ENCODE data around the gene LRTM2.
"Not testable (repeated sequence)": the region's sequence is repeated elsewhere in the genome, so short reads cannot be mapped to it uniquely, and the experiment has no call there.

LRTM2 gene

GRCh38 chr12:1812650-1813302, 7.6 kb upstream of the LRTM2 start:
- DNase-seq: no peak

DNA sequence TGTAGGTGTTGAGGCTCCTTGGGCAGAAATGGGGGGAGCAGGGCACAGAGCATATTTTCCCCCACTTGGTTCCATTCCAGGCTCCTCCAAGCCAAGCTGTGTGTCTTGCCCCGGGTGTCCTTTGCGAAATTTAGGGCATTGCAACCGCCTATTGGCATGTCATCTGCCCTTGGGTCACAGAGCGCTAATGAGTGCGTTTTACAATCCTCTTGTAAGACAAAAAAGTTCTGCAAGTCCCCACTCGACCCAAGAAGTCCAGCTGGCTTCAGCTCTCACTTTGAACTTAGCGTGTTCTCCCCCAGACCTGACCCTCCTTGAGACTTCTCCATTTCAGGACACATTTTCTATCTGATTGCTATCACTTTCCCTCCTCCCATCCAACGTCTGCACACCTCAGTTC, 6.1 kb upstream of the LRTM2 start:
- DNase-seq: no peak

- DNase-seq: no peak
Observed at GRCh38 chr12:1815108-1815507, 5.3 kb upstream of the LRTM2 start.

DNA sequence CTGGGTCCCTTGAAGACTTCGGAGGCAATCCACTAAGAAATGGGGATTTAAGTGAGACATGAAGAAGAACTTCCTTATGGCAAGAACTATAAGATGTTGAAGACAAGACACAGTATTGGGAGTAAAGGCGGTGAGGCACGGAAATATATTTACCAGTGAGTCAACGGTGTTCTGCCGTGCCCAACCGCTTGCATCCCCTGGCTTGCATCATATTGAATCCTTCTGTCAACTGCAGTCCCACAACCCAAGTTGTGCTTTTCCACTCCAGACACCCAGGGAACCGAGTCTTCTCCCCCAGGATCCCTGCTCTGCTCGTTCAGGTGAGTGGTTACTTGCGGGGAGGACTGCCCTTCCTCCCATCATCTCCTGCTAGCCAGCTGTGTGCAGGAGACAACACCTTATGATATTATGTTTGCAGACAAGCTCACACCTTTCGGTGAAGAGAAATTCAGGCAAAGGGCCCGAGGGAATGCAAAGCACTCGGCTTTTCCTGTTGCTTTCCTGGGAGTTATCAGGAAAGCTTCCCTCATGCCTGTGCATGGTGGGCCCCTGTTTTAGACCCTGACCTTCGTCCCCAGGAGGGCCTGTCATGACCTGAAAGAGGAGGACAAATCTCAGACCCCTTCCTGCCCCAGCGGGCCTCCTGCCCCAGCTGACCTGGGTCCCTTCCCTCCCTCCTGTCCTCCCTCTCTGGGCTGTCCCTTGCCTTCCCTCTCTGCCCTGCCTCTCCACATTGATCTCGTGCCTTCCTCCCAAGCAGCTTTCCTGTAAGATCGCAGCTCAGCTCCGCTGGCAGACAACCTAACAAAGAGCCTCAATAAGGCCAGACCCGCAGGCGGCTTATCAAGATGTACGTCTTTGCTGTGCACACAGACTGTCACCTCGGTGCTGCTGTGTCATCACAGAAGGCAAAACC, 4.3 kb upstream of the LRTM2 start:
- DNase-seq: no peak

- no peak for DNase-seq
Observed at GRCh38 chr12:1816730-1817348, 3.5 kb upstream of the LRTM2 start.

DNA sequence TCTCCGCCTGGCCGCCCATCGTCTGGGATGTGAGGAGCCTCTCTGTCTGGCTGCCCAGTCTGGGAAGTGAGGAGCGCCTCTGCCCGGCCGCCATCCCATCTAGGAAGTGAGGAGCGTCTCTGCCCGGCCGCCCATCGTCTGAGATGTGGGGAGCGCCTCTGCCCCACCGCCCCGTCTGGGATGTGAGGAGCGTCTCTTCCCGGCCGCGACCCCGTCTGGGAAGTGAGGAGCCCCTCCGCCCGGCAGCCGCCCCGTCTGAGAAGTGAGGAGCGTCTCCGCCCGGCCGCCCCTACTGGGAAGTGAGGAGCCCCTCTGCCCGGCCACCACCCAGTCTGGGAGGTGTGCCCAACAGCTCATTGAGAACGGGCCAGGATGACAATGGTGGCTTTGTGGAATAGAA, 2.4 kb upstream of the LRTM2 start:
- DNase-seq: not testable (repeated sequence)

GRCh38 chr12:1819050-1819449, 1.3 kb upstream of the LRTM2 start:
- no peak for DNase-seq

- no peak for DNase-seq
Observed at GRCh38 chr12:1819571-1819970, 794 bp upstream of the LRTM2 start.

- DNase-seq: no peak
Observed at GRCh38 chr12:1820896-1821291, 529 bp downstream of the LRTM2 start.

DNA sequence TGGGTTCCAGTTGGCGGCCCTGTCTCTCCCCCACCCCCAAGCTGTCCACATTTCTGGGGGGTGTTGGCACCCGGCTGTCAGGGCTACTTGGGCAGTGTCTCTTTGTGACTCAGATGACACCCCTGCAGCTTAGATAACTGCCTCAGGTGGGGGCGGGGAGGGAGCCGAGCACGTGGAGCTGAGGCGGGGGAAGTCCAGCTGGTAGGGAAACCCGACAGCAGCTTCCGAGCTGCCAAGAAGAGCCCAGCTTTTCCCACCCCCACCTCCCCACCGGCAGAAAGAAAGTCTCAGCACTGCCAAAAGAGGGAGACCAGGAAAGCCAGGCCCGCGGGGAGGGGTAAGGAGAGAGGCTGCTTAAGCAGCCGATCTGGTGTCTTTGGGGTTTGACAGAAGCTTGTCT, 1.4 kb downstream of the LRTM2 start:
- DNase-seq: no peak

GRCh38 chr12:1822699-1823098, 2.3 kb downstream of the LRTM2 start:
- DNase-seq: no peak

GRCh38 chr12:1823237-1823636, 2.9 kb downstream of the LRTM2 start:
- no peak for DNase-seq

DNA sequence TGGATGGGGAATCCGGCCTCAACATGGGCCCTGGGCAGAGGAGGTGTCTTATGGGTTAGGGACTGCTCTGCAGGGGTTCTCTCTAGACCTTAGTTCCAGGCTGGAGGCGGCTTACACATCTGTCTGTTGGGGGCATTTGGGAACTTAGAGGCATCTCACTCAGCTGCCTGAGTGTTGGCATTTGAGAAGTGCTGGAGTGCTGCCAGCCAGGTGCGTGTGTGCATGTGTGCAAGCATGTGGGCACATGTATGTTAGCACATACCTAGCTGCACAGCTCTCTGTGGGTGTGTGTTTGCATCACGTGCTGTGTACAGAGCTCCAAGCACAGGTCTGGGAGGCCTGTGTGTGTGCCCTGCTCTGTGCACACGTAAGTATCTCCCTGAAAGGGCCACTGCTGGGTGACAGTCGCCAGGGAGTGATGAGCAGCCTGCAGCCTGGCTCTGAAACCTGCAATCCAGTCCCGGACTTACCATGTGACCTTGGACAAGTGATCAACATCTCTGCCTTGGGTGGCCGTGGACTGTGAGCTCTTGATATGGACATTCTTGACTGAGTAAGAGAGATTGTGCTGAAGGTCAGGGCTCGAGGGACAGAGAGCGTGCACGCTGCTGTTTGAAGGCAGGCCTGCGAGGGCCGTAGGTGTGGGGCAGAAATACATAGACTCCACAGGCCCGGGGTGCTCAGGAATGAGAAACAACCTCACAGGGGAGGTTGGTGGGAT, 5.2 kb downstream of the LRTM2 start:
- no peak for DNase-seq

DNA sequence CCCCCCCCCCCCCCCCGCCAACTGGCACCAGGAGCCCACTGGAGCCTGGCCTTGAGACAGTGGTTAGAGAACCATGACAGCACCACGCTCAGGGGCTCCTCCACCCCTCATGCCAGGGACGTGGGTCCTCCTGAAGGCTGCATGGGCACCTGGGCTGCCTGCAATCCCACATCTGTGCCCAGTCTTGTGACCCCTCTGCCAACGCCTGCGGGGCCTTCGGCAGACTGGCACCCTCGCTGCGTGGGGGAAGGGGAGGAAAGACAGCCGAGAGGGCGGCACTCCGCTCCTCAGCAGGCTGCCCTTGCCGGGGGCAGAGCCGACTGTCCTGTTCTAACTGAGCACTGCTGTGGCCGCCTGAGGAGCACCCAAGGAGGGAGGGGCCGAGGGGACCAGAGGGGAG, 6.0 kb downstream of the LRTM2 start:
- DNase-seq: no peak

DNA sequence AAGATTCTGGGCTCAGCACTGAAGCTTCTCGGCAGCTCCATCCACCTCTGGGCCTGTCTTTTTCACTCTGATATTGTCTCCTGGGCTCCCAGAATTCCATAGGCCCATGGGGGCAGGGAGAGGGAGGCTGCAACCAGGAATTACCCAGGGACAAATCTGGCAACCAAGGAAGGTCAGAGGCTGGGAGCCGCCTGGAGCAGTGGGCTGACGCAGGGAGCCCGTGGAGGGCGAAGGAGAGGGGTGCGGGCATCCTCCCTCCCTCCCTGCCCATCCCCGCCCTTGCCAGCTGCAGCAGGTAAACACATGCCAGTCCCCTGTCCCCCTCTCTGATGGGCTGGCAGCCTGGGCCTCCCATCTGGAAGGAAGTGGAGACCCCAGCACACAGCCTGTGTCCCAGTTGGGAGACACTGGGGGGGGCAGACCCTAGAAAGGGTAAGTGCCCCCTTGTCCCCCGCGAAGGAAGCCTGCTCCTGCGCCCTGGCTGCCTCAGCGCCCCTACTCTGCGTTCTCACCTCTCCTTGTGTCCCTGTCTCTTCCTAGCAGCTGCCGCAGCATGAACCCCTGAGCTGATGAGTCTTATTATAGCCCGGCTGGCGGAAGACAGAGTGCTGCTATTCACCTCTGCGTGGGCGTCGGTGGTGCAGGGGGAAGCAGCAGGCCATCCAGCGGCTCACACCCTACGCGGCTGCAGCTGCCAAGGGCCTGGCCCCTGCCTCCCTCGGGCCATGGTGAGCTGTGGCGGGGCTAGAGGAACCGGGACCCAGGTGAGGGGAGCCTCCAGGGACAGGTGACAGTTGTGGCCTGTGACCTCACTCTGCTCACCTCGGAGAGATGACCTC, 6.7 kb downstream of the LRTM2 start:
- no peak for DNase-seq

DNA sequence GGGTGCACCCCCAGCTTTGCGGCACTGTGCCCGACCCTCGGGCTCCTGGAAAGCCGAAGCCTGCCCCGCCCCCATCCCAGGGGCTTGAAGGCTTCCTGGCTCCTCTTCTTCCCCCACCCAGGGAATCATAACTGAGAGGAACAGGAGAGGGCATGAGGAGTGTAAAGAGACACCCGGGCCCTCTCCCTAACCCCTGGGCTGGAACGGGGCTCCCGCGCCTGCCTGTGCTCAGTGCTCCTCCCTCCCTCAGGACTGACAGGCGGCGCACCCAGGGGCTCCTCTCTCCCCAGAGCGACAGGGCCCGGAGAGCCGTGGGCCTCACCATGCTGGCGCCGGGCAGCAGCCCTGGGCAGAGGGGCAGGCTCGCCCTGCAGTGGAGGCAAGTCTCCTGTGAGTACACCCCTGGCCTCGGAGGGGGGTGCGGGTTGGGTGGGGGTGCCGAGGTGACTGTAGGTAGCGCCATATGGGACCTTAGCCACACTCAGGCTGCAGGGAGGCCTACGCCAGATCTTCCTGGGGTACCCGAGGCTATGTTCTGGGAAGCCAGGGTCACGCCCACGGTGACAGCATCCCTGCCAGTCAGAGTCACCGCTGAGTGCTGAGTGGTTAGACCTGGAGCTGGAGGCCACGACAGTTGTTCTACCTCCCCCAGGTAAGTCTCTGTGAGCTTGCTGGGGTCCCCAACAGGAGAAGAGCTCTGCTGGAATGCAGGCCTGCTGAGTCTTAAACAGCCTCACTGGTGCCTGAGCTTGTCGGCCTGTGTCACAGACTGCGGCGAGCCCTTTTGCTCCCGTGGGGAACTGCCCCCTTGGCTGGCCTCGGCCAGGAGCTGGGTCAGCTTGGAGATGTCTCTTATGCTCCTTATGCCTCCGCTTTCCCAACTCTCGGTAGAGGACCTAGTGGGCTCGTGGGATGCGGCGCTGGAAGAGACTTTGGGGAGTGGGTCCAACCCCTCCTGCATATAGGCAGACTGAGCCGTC, 7.8 kb downstream of the LRTM2 start:
- no peak for DNase-seq

DNA sequence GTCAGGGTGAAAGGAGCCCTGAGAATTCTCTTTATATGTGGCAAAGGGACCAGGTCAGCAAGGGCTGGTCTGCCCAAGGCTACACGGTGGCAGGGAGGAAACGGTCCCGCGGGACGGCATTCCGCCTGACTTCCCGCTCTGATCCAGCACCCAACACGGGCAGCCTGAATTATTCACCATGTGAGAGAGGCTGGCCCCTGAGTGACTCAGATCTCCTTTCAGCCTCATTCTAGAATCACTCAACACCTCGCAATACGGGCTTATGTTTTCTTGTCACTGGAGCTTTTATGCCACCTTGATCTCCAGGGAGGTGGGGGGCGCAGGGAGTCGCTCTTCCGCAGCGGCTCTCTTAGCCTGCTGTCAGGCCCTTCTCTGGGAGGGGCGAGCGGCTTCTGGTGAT, 8.5 kb downstream of the LRTM2 start:
- DNase-seq: no peak

GRCh38 chr12:1829306-1829900, 9.0 kb downstream of the LRTM2 start:
- no peak for DNase-seq

GRCh38 chr12:1830401-1830845, 10.1 kb downstream of the LRTM2 start:
- no peak for DNase-seq
